KBM-7 (cell line): ENCODE results near the gene PDE11A.
A peak's percentile ranks its signal among the peaks of the same experiment; 100 is the strongest.
"Not testable (repeated sequence)": the region's sequence is repeated elsewhere in the genome, so short reads cannot be mapped to it uniquely, and the experiment has no call there.

ENCODE experiments used
- DNase-seq: peaks from one replicate; pipeline ENCODE4 v3.0.0-alpha.2; 2015
- in situ Hi-C: fragments of 300-500 bp; cut with MboI; formaldehyde crosslinking; loops from 2 replicates; pipeline ENCODE4 v1.14.3; 2020; ENCODE audit warnings: low sequenced_read_pairs, low pct_unique_long_range_greater_than_20kb, mixed read lengths

The PDE11A gene

GRCh38 chr2:177952151-177952550 is 120.4 kb downstream of the PDE11A start:
- DNase-seq = no peak
- in situ Hi-C loops = no loop called here

- DNase-seq, in situ Hi-C loops: not testable (repeated sequence)
Measured at GRCh38 chr2:177947598-177947997, 125.0 kb downstream of the PDE11A start.

GRCh38 chr2:177944530-177944929 is 128.0 kb downstream of the PDE11A start:
- in situ Hi-C loops, DNase-seq: not testable (repeated sequence)

- in situ Hi-C loops = no loop called here
Measured at GRCh38 chr2:177942731-177943130, 129.8 kb downstream of the PDE11A start.

GRCh38 chr2:177939211-177939610 is 133.4 kb downstream of the PDE11A start:
- in situ Hi-C loops = no loop called here

More at GRCh38 chr2:177942731-177943130, 129.8 kb downstream of the PDE11A start:
- no peak for DNase-seq

GRCh38 chr2:177930916-177931315 is 141.7 kb downstream of the PDE11A start:
- in situ Hi-C loops = no loop called here
- no peak for DNase-seq

More at GRCh38 chr2:177939211-177939610, 133.4 kb downstream of the PDE11A start:
- no peak for DNase-seq

GRCh38 chr2:177929662-177930522 is 142.7 kb downstream of the PDE11A start:
- in situ Hi-C loops = no loop called here
- DNase-seq = no peak

GRCh38 chr2:177923323-177923722 is 149.3 kb downstream of the PDE11A start:
- in situ Hi-C loops = no loop called here
- DNase-seq = no peak

GRCh38 chr2:177921726-177922125 is 150.9 kb downstream of the PDE11A start:
- DNase-seq = no peak
- in situ Hi-C loops = no loop called here

- in situ Hi-C loops = no loop called here
- no peak for DNase-seq
Measured at GRCh38 chr2:177917169-177917568, 155.4 kb downstream of the PDE11A start.

- DNase-seq = peak; percentile 36
- in situ Hi-C loops = no loop called here
Measured at GRCh38 chr2:177916342-177916741, 156.2 kb downstream of the PDE11A start.

GRCh38 chr2:177914247-177914646 is 158.3 kb downstream of the PDE11A start:
- no peak for DNase-seq
- in situ Hi-C loops = no loop called here

GRCh38 chr2:177909962-177910361 is 162.6 kb downstream of the PDE11A start:
- in situ Hi-C loops = no loop called here
- DNase-seq = no peak

GRCh38 chr2:177908824-177909223 is 163.8 kb downstream of the PDE11A start:
- in situ Hi-C loops = no loop called here

GRCh38 chr2:177908182-177908581 is 164.4 kb downstream of the PDE11A start:
- DNase-seq = peak; percentile 79

More at GRCh38 chr2:177908824-177909223, 163.8 kb downstream of the PDE11A start:
- no peak for DNase-seq

GRCh38 chr2:177906041-177906718 is 166.4 kb downstream of the PDE11A start:
- peak; percentile 89 for DNase-seq
- in situ Hi-C loops = no loop called here

More at GRCh38 chr2:177908182-177908581, 164.4 kb downstream of the PDE11A start:
- in situ Hi-C loops = no loop called here

- no peak for DNase-seq
- in situ Hi-C loops = no loop called here
Measured at GRCh38 chr2:177905640-177906039, 166.9 kb downstream of the PDE11A start.

- DNase-seq = no peak
- in situ Hi-C loops = no loop called here
Measured at GRCh38 chr2:177902395-177903163, 170.0 kb downstream of the PDE11A start.

- DNase-seq = no peak
- in situ Hi-C loops = no loop called here
Measured at GRCh38 chr2:177900082-177900481, 172.5 kb downstream of the PDE11A start.
